GM21367 (cell line): ENCODE data around the gene CCDC102B.
"Not testable (repeated sequence)": the region's sequence is repeated elsewhere in the genome, so short reads cannot be mapped to it uniquely, and the experiment has no call there.

ENCODE experiments used
- ATAC-seq: cut with Tn5 transposase; IDR thresholded peaks from one replicate; pipeline ENCODE4 v1.9.1; 2021; ENCODE audit not compliant: unreplicated experiment

CCDC102B gene

DNA sequence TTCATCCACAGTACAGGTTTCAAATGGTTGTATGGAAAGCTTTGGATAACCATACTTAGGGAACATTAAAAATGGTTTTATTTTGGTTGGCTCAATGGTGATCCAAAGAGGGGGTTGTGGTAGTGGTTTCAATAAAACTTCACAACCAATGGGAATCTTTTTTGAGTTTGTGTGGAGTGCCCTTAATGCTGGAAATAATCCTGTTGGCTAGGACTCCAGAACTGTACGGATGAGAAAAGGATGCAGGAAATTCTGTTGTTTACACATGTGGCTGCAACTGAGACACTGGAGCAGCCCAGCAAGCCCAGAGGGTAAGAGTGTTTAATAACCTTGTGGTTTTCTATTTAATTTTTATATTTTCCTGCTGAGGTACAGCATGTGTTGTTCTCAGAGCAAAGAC lies at the start of gene CCDC102B:
TSS of gene CCDC102B (plus strand) at position 210 of the 400 bp plus-strand sequence. CDS start 38,684 bp downstream, outside the sequence.
- no peak for ATAC-seq

DNA sequence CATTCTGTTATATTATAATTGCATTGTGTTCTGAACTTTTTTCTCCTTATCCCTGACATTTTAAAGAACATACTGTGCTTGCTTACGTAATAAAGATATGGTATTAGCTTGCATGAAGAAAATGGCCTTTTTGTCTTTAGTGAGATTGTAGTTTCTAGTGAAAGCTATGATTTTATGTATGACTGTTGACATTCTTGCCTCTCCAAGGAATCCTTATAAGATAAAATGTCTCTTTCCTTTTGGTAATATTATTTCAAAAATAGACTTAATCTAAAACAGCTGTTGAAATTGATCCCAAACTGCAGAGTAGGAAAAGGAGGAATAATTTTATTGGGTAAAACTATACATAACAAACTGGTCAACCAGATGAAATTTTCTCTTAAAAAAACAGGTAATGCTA lies 40.8 kb upstream of the CCDC102B start:
- ATAC-seq: no peak

DNA sequence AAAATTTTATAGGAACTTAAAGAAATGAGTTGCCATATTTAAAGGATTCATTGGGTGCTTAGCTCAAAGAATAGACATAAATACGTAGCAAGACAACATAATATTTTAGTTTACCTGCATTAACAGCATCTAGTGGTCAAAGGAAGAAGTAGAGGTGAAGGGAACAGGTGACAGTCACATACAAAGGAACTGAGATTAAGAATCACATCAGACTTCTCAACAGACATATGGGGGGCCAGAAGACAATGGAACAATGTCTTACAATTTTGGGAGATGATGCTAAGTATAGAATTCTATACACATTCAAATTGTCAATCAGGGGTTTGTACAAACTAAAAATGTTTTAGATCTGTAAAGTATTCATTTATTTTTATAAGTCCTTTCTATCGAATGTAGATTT lies 38.6 kb upstream of the CCDC102B start:
- no peak for ATAC-seq

DNA sequence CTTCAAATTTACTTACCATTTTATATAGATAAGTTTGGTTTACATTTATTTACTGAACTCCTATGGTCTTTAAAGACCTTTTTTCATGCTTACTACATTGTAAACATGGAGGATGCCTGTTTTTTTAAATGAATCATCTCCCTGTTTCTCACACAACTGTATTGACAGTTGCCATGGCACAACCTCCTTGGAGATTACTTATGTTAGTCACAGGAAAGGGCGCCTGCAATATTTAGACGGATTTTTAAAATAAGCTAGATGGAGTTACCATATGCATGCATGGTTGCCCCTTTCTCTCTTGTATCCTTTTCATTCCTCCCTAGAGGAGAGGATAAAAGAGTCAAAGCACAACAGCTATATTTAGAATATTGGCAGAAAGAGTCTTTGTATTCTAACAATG lies 34.8 kb upstream of the CCDC102B start:
- ATAC-seq: no peak

DNA sequence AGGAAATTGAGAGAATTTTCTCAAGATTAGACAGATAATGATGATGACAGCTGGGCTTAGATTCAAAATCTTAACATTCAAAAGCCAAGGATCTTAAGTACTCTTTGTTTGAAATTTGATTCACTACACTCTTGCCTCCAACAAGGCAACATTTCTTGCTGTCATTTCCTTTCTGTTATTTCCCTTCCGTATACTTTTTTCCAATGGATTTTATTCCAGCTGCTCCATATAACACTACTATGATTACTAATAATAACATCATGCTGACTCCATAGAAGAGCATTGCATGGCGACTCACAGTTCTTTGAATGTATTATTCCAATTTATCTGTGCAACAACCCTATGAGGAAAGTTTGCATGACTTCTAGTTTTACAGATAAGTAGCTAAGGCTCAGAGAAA lies 33.9 kb upstream of the CCDC102B start:
- no peak for ATAC-seq

DNA sequence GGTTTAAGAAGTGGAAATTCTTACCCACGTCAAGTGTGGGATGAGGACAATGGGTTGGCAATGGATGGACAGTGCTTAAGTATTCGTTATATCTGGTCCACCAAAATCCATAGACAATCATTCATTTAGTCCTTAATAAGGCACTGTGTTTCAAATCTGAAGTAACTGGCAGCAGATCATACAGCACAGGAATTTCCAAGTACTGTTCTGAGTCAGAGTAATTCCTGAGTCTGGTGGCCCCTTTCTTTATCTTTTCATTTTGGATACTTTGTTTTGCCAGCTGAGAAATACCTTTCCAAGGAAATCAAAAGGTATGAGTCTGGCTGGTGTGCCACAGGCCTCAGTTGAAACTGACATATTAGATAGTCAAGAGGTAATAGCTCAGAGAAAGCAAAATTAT lies 31.4 kb upstream of the CCDC102B start:
- ATAC-seq: no peak

DNA sequence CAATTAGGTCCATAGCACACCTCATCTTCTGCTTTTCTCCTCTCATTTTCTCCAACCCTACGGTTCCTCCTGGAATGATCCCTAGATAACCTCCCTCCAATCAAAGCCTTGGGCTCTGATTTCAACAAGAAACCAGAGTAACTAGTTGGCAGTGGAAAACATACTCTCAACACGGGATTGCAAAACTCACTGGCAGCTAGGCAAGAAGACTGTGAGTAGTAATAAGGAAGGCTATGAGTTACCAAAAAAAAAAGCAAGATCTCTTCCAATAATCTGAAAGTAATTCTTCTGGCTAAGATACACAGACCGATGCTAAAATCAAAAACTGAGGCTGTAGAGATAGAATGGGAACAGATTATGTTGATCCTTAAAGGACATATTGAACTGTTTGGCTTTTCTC lies 28.4 kb upstream of the CCDC102B start:
- no peak for ATAC-seq

DNA sequence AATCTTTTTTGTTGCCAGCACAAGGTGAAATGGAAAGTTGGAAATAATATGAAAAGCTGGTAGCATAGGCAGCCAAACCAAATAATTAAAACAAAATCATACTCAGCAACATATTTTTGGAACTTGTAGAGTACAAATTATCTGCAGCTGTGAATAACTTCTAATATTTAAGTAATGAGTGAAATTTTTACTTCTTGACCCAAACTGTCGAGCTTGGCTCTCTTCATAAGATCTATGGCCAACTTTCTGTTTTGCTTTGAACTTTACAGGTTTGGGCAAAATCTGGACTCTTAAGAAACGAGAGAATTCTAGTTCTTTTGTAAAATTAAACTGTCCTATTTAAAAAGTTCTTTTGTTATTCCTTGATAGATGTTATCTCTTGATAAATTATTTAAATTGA lies 25.6 kb upstream of the CCDC102B start:
- ATAC-seq: no peak

DNA sequence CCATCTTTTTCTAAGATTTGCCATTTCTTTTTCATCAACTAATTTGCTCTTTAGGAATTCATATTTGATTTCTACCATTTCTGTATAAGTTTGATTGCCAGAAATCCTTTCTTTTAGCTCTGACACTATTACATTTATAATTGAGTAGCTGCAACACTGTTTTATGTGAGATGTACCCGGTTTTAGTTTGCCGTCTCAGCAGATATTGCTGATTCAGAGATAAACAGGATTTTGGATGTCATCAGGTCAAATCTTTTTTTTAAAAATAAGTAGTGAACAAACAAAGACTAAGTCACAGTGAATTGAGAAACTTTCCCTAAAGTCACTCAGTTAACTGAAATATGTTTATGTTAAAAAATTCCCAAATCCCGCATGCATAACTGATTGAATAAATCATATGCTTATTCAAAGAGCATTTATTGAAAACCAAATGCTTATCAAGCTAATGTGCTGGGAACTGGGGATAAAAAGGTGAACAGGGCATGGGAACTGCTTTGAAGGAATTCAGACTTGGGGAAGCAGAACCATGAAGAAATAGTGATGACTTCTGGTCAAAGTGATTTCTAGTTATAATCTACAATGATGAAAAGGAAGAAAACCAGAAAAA lies 19.5 kb upstream of the CCDC102B start:
- ATAC-seq: no peak

DNA sequence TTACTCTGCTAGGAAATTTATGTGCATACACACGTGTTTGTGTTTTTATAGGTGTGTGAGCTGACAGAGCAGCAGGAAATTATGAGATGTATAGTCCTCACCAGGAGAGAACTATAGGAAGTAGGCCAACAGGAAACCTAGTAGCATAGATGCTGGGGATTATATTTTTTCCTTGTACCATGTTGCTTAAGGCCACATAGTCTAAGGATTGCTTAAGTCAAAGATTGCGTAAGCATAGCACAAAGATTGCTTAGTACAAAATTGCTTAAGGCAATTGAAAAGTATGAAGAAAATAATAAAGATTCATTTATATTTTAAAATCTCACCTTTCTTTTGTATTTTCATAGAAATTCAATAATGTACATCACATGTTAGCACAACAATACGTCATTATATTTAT lies 18.7 kb upstream of the CCDC102B start:
- no peak for ATAC-seq

DNA sequence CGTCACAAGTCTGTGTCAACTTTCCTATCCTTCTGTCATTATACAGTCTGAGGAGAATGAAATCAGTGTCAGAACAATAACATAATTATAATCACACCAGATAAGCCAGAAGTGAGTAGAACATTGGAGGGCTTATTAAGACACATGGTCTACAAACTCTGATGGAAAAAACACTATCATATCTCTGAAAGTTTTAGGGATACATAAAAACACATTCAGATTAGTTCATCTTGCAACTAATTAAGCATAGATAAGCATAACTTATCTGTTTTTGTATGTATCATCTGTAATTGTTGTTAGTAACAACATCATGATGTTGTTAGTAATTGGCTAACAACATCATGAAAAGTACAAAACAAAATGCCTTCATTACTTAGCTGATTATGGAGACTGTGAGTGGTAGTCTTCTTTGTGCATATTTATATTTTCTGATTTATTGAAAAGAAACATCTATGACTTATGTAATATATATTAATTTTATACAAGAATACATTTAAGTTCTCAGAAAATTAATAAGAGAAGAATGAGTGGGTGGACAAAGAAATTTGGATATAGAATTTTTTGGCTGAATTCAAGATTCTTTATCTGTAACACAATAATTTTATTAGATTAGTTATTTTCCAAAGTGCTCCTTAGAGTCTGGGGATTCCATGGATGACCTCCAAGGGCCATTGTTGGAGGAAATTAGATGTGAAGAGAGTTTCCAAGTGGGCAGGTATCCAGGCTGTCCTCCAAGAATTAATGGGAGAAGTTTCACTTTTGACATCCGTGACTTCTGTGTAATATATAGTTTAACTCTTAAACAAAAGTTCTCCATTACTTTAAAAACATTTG lies 16.9 kb upstream of the CCDC102B start:
- ATAC-seq: no peak

DNA sequence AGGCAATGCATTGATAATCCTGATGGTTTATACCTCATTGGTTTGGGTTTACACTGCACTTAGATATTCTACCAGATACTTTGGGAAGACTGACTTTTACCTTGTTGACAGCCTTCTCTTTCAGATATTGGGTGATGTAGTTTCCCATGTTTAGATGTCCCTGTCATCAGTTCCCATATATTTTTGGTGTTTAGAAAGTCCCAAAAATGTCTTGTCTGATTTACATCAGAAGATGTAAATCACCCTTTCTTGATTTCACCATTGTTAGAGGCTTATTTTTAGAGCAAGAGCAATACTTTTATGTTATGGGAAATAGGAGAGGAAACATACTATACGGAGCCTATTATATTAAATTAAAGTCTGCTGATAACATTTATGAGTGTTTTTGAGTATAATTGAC lies 14.4 kb upstream of the CCDC102B start:
- ATAC-seq: no peak

DNA sequence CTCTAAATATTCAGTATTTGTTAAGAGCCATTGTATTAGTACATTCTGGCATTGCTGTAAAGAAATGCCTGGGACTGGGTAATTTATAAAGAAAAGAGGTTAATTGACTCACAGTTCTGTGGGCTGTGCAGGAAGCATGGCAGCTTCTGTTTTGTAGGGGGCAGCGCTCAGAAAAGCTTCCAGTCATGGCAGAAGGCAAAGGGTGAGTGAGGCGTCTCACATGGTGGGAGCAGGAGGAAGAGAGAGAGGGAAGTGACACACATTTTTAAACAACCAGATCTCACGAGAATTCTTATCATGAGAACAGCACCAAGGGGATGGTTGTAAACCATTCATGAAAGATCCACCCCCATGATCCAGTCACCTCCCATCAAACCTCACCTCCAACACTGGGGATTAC lies 13.8 kb upstream of the CCDC102B start:
- ATAC-seq: no peak

DNA sequence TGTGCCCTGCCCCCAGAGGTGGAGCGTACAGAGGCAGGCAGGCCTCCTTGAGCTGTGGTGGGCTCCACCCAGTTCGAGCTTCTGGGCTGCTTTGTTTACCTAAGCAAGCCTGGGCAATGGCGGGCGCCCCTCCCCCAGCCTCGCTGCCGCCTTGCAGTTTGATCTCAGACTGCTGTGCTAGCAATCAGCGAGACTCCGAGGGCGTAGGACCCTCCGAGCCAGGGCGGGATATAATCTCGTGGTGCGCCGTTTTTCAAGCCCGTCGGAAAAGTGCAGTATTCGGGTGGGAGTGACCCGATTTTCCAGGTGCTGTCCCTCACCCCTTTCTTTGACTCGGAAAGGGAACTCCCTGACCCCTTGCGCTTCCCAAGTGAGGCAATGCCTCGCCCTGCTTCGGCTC lies 7.6 kb upstream of the CCDC102B start:
- ATAC-seq: not testable (repeated sequence)

DNA sequence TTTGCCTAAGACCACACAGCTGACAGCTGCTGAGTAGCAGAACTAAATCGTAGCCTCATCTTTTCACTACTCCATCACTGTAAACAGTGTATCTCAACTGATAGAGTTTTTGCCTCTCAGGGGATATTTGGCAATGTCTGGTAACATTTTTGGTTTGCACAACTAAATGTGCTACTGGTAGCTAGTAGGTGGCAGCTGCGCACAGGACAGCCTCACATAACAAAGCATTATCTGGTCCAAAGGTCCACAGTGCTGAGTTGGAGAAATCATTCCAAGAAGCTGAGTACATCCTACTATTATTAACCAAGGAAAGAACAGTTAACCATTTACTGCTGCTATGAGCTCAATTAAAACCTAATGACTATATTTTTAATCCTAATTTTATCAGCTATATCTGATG lies 6.1 kb upstream of the CCDC102B start:
- ATAC-seq: no peak

DNA sequence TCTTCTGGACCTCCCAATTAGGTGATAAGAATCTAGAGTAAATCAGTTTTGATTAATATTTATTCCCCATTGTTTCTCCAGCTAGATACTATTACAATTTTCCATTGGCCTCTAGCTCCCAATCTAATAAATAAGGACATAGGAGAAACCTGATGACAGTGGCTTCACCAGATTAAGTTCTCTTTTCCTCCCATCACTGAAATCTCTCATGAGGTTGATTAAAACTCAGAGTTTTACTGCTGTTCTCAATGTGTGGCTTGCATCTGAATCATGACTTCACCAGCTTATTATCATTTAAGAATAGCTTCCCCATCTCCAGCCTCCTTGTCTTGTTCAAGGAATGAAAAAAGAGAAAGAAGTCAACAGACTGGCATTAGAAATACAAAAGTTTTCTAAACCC lies 3.9 kb upstream of the CCDC102B start:
- no peak for ATAC-seq

DNA sequence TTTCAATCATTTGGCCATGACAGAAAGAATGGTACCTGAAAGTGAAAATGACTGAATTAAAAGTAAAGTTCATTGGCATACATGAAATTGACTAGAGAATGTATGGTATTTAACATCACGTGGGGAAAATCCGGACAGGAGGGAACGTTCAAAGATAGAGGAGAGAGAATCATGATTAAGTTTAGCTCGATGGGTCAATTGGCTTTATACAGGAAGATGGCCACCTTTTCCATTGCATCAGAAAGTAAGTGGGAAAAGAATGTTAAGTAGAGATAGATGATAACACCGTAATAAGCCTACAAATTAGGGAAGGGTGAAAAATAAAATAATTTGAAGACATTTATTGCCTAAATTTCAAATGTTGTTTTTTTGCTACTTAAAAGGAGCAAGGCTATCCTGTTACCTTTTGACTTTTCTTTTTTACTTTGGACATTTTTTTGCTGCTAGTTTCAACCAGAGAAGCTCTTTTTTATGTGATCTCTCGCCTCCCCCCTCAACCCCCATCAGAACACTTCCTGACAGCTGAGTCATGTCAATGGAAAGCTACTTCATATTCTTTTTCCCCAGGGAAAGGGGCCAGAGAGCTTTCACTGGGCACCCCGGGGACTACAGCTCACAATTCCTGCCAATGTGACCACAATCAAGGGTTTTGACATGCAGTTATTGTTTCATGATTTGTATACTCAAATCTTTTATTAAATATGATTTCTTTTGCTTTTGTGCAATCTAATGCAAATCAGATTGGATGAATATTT lies 767 bp upstream of the CCDC102B start:
- ATAC-seq: no peak

DNA sequence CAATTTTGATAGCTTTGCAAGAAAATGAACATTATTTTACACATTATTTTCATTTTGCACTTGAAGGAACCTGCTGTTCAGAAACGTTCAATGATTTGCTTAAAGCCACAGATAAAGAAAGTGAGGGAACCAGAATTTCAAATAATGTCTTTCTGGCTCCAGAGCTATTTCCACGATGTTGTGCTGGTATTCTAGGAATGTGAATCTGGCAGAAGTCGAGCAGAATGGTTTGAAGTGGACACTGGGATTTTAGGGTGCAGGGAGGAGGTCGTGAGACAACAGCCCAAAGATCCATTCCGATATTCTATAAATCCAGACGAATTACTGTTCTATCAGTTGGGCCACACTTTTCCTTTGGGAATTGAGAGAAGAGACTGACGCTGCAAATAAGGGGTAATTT lies 2.2 kb downstream of the CCDC102B start:
- no peak for ATAC-seq

DNA sequence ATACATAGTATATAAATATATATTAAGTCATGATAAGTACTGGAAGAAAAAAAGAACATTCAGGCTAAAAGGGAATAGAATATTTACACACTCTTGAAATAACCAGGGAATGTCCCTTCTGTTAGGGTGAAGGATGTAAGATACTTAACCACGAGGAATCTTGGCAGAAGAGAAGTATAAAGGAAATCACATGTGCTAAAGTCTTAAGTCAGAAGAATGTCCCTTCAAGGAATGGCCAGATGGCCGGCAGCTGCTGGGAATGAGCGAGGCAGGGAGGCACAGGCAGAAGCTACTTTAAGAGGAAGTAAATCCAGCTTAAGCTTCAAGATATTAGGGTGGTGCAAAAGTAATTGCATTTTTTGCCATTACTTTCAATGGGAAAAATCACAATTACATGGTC lies 5.5 kb downstream of the CCDC102B start:
- ATAC-seq: no peak

DNA sequence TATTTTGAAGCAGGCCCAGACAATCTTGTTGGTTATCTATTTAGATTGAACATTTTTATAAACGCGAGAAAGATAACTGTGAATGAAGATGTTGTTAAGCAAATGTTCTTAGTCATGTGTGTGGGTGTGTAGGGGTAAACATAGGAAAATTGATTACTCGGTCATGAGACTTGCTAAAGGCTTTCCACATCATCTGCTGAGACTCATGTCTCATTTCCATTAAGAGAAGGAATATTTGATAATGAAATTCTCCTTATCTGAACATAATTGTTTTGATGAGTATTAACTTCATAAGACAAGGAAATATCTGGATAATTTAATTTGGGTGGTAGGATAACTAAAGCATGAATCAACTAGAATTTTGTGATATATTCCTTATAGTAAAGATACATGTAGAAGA lies 19.7 kb downstream of the CCDC102B start:
- no peak for ATAC-seq

DNA sequence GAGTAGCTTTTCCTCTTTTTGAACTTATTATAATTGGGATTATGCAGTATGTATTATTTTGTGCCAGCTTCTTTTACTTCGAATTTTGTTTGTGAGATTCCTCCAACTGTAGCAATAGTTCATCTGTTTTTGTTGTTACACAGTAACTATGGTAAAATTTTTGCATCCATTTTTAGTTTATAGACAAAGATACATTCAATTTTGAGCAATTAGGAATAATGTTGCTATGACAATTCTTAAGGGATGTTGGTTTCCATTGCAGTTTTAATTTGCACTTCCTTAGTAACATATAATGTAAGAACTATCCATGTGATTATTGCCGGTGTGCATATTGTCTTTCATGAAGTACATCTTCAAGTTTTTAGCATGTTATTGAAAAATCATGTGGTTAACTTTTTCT lies 20.7 kb downstream of the CCDC102B start:
- ATAC-seq: no peak

DNA sequence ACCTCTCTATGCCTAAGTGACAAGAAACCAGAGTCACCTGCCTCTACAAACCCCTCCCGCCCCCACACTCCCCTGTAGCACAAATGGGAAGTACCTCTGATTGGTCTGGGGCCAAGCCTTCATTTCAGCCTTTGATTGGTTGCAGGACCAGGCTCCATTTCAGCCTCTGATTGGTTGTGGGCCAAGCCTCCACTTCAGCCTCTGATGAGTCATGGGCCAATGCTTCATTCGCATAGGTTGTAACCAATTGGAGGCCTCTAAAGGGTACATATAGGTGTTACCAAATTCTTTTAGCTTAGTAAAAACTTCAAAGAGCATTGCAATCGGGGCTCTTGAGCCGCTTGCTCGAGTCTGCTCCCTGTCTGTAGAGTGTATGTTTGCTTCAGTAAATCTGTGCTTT lies 25.0 kb downstream of the CCDC102B start:
- no peak for ATAC-seq
